GM23248 (cell line): Measurements from ENCODE around the gene EIF4E2.

Source experiments
- EZH2 ChIP-seq: fragments of 200-600 bp; sonication (generic); IDR thresholded peaks from 2 replicates; pipeline ENCODE4 v1.6.1; 2018; ENCODE audit warnings: antibody characterized with exemption, mild to moderate bottlenecking; ENCODE audit not compliant: insufficient read depth, poor library complexity, severe bottlenecking
- EZH2phosphoT487 ChIP-seq: fragments of 200-600 bp; sonication (generic); IDR thresholded peaks from 2 replicates; pipeline ENCODE4 v1.6.1; 2018; ENCODE audit warnings: antibody characterized with exemption, moderate library complexity, mild to moderate bottlenecking, low read depth; ENCODE audit not compliant: insufficient read depth

DNA sequence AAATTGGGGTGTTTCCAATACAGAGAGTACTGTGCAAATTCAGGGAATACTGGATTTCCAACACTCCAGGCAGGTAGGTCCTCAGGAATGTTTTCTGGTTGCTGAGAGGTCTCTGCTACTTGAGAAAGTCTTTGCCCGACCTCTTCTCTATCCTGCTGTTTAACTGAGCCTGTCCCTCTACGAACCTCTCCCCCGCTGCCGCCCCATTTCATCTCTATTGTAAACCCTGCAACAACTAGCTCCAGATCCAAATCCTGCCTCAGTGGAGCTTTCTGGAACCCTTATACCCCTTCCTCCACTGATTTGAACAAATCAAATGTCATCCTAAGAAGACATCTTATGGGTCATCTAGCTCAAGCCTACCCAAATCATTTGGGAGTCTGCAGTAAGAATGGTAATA, 1.3 kb downstream of the EIF4E2 start:
- TF ChIP-seq EZH2phosphoT487 (no peak), EZH2 (no peak)
